Measurements from ENCODE around the gene CFAP100. TPM values are rescaled to one million over a fixed set of nuclear protein-coding genes. Genes with fewer than 3 reads are reported as not detected.

Gene CFAP100
- total and polyA plus RNA-seq, 2 of the 4 experiments (the other 2 are of a cell fraction) = not detected

- no peak for TF ChIP-seq CTCF (conservative IDR thresholded peaks at IDR 0.05; ENCODE audit: low read depth, low read length)
These were observed 84.9 kb downstream of the CFAP100 start (continued) for GRCh38 chr3:126479642-126480041.

- ChIA-PET CTCF (no interaction called here), POLR2A (ENCODE audit: unreplicated experiment) (no interaction called here)
- Histone ChIP-seq H3K4me2 (ENCODE audit: low read depth, low read length) (no peak overlapping the region), H3K56ac (ENCODE audit: extremely low read depth, insufficient read depth, low read length) (no peak overlapping the region), H3K36me3 (ENCODE audit: control insufficient read depth, insufficient read depth, low read length) (no peaks in the 10 kb centered on the region), H3K18ac (ENCODE audit: low read depth, low read length) (no peak overlapping the region), H3K23ac (ENCODE audit: low read depth, low read length) (no peak overlapping the region), H3K9me1 (ENCODE audit: insufficient read depth, low read length) (0 out of 2 replicates have a peak, but pooled peaks cover 6% of the 10 kb centered on the region), H4K5ac (ENCODE audit: low read depth, low read length) (no peak overlapping the region), H3K14ac (replicated peaks; ENCODE audit: low read depth, low read length) (no peak overlapping the region), H2BK5ac (ENCODE audit: low read depth, low read length, poor library complexity, severe bottlenecking) (no peak overlapping the region), H3K27me3 (ENCODE audit: control insufficient read depth, insufficient read depth, low read length) (peaks cover 2% of the 10 kb centered on the region; the same call in 1 of the 2 replicates), H4K20me1 (ENCODE audit: insufficient read depth, low read length) (no peaks in the 10 kb centered on the region), H4K8ac (ENCODE audit: low read depth in 2 of 2, low read length in 2 of 2) (no peak overlapping the region), H3K4me3 (ENCODE audit: insufficient read depth, low read depth, low read length) (no peak overlapping the region), H2BK120ac (ENCODE audit: low read depth, low read length) (no peak overlapping the region), H2AFZ (replicated peaks; ENCODE audit: low read length, poor library complexity) (peak overlapping the region; percentile 53), H3K9ac (ENCODE audit: low read depth, low read length) (no peak overlapping the region), H3K9me3 (ENCODE audit: control insufficient read depth, insufficient read depth, low read length) (no peaks in the 10 kb centered on the region), H2BK20ac (ENCODE audit: low read depth, low read length) (no peak overlapping the region), H4K91ac (ENCODE audit: insufficient read depth, low read depth, low read length) (no peak overlapping the region), H2AK9ac (replicated peaks; ENCODE audit: low read depth, low read length, poor library complexity) (no peak overlapping the region), H2AK5ac (ENCODE audit: low read depth, low read length) (no peak overlapping the region), H3K4me1 (ENCODE audit: control insufficient read depth, insufficient read depth, low read length) (peaks cover 2% of the 10 kb centered on the region; the same call in 1 of the 2 replicates), H3K4ac (ENCODE audit: low read depth, low read length) (no peak overlapping the region), H3K79me1 (ENCODE audit: low read depth in 1 of 2, low read length in 2 of 2) (peaks cover 0 to 3% of the 10 kb centered on the region in 2 experiments; a peak in 2 of 4 replicates), H2BK15ac (ENCODE audit: low read depth, low read length) (no peak overlapping the region), H3K27ac (ENCODE audit: insufficient read depth, low read length) (no peak overlapping the region)
- dilution Hi-C loops (cut with HindIII; ENCODE audit: low sequenced_read_pairs, unreplicated experiment) (no loop called here), intact Hi-C loops (cut with micrococcal nuclease) (no loop called here), in situ Hi-C loops (cut with MboI; ENCODE audit: low sequenced_read_pairs) (no loop called here)
- no peak for ATAC-seq (ENCODE audit: low read depth)
- TF ChIP-seq RFX5 (IDR thresholded peaks at IDR 0.05; ENCODE audit: low read depth, low read length) (no peak), CTCF (conservative IDR thresholded peaks at IDR 0.05; ENCODE audit: low read depth, low read length) (no peak), ELK1 (IDR thresholded peaks at IDR 0.05; ENCODE audit: borderline replicate concordance, low read depth, low read length) (no peak), RAD21 (IDR thresholded peaks at IDR 0.05; ENCODE audit: low read length) (no peak), CEBPB (IDR thresholded peaks at IDR 0.05; ENCODE audit: low read depth, low read length) (no peak), FOS (IDR thresholded peaks at IDR 0.05; ENCODE audit: low read depth, low read length) (no peak), POLR2A (IDR thresholded peaks at IDR 0.05; ENCODE audit: low read depth, low read length) (no peak), BHLHE40 (IDR thresholded peaks at IDR 0.05; ENCODE audit: low read depth, low read length) (no peak), USF2 (IDR thresholded peaks at IDR 0.05; ENCODE audit: low read depth, low read length) (no peak), MAZ (IDR thresholded peaks at IDR 0.05; ENCODE audit: borderline replicate concordance, low read depth, low read length) (no peak)
- no peak for DNase-seq
- 65% methylated on average over 3 of the region's 5 CpGs; no CpG with 5 or more reads in 1 of the 2 experiments for WGBS, 2 experiments (ENCODE audit: extremely low coverage in 2 of 2, insufficient read length in 1 of 2)
- BruUV-seq (replicated peaks) = no TSS peak
These were observed 85.5 kb downstream of the CFAP100 start for GRCh38 chr3:126480206-126480605.
